CD1c-positive myeloid dendritic cell (primary cell): Measurements from ENCODE around the gene KLF3.
"Not testable (repeated sequence)": the region's sequence is repeated elsewhere in the genome, so short reads cannot be mapped to it uniquely, and the experiment has no call there.

Source experiments
- DNase-seq: peaks from one replicate; pipeline ENCODE4 v3.0.0-alpha.2; 2016; ENCODE audit errors: extremely low spot score

KLF3 gene

GRCh38 chr4:38663801-38664705 is at the start of gene KLF3:
TSS of gene KLF3 (plus strand) at chr4:38664199. CDS start at chr4:38680626, 16,427 bp downstream.
- DNase-seq = no peak

DNA sequence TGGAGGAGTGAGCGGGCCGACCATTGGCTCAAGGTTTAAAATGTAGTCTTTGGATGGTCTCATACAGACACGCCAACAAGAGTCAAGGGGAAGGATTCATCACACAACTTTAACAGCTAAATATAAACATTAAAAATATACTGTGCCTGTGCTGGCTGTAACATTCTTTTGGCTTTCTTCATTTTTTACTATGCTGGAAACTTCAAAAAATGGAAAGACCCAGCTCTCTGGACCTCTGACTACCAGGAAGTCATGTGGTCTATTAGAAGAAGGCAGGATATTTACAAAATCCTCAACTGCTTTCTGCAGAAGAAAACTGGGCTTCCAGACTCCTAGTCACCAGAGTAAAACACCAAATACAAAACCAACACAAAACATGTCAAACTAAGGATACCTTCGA is 49.8 kb upstream of the KLF3 start:
- DNase-seq = no peak

DNA sequence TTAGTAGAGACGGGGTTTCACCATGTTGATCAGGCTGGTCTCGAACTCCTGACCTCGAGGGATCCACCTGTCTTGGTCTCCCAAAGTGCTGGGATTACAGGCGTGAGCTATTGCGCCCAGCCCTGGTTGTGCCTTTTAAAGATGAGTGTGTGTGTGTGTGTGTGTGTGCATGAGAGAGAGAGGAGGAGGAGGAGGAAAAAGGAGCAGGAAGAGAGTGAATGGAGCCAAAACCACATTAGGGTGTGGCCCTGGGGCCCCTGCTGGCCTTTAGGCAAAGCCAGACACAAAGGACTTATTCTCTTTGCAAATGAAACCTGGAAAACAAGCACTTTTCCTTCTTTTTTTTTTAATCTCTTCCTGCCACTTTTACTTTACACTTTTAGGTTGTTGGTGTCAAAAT is 48.2 kb upstream of the KLF3 start:
- no peak for DNase-seq

DNA sequence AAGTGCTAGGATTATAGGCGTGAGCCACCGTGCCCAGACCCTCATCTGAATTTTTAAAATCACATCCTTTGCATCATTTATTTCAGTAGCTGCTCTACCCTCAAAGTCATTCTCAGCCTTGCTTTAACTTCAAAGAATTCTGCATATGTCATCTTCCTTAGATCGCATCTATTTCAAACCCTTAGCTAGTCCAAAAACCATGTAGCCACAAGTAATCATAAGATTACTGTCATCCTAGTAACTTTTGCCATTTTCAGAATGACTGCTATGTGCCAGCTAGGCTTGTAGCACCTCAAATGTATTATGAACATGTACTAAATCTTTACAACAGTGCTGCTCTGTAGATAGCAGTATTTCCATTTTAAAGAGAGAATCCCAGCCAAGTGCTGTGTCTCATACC is 45.5 kb upstream of the KLF3 start:
- DNase-seq = no peak

GRCh38 chr4:38619316-38619715 is 44.7 kb upstream of the KLF3 start:
- DNase-seq = peak; percentile 25

DNA sequence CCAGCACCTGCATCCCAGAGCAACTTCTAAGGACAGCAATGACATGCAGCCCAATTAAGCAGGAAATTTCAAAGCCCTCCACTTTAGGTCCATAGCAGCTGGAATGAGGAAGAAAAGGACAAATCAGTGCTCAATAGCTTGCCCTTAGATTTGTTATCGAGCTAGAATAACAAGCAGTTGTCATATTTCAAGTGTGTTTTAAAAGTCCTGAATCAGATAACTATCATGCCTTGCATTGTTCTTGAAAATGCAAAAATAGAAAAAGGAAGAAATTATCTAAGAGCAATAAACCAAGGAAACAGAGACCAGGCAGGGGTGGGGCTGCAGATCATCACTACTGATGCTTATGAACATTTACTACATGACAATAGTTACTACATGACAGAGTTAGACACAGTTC is 43.9 kb upstream of the KLF3 start:
- no peak for DNase-seq

- DNase-seq = no peak
Measured at GRCh38 chr4:38620527-38621027, 43.4 kb upstream of the KLF3 start.

DNA sequence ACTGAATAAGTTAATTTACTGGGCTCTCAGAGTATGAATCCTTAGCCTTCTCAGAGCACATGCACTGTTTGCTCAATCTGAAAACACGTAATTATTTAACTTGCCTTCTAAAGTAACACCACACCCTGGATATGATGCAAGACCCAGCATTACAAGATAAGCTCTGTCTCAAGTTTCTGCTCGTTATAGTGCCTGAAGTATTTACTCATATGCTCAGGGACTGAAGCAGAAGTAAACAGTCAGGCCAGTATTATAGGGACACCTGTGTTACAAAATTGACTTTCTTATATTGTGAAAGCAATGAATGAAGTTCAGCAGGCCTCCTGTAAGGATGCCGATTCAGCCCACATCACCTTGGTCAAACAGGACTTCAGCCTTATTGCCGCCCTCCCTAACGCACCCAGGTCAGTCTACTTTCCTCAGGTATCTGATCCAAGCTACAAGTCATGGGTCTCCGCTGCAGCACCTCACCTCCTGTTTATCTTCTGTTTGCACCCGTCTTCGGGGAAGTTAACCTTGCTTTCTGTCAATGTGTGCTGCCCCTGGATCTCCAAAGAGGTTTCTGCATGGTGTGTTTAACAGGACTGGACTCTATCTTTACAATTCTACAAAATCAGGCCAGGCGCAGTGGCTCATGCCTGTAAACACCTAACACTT is 42.8 kb upstream of the KLF3 start:
- peak; percentile 72 for DNase-seq

GRCh38 chr4:38621831-38622230 is 42.2 kb upstream of the KLF3 start:
- no peak for DNase-seq

GRCh38 chr4:38622340-38622739 is 41.7 kb upstream of the KLF3 start:
- DNase-seq = not testable (repeated sequence)

DNA sequence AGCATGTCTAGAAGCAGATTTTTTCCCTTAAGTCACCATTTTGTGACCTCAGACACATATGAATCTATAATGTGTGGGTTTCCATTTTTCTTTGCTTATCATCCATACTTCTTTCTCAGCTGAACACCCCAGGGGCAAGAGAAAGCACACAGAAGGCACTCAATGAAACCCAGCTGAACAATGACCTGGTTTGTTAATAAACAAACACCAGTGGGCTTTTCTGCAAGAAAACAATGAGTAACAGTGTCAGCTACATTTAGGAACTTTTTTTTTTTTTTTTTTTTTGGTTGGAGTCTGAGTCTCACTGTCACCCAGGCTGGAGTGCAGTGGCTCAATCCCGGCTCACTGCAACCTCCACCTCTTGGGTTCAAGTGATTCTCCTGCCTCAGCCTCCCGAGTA is 40.7 kb upstream of the KLF3 start:
- no peak for DNase-seq

DNA sequence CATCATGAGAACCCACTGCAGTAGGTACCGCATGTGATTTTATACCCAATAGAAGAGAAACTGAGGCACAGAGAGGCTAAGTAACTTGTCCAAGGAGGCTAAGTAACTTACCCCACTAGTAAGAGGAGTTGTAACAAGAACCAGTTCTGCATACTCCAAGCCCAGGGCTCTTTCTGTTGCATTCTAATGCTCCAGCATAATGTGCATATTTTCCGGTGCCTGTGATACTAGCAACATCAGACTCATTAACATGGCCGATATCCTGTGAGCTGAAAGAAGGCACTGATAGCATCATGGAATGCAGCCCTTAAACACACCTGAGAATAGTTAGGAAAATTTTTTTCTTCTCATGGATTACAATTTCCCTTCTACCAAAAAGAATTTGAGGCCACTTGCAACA is 39.7 kb upstream of the KLF3 start:
- DNase-seq = no peak

- no peak for DNase-seq
Measured at GRCh38 chr4:38625508-38625907, 38.5 kb upstream of the KLF3 start.

GRCh38 chr4:38626901-38627444 is 37.0 kb upstream of the KLF3 start:
- DNase-seq = not testable (repeated sequence)

DNA sequence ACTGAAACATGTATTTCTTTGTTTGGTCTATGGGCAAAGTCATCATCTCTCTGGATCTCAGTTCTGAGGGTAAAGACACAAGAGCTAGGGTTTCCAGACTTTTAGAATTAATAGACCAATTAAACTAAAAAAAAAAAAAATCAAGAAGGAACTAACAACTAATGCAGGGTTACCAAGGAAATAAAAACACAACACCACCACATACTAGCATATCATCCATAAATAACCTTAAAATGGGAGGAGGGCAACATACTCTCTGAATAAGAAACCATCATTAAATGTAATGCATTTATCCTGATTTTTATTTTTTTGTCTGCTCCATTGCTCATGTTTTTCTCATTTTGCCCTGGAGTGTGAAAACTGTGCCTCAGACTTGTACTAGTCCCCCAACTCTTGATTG is 33.5 kb upstream of the KLF3 start:
- DNase-seq = no peak

GRCh38 chr4:38634047-38634759 is 29.8 kb upstream of the KLF3 start:
- no peak for DNase-seq

GRCh38 chr4:38639242-38639641 is 24.8 kb upstream of the KLF3 start:
- no peak for DNase-seq

- no peak for DNase-seq
Measured at GRCh38 chr4:38641811-38642210, 22.2 kb upstream of the KLF3 start.

- DNase-seq = no peak
Measured at GRCh38 chr4:38644201-38644600, 19.8 kb upstream of the KLF3 start.

- DNase-seq = no peak
Measured at GRCh38 chr4:38647101-38647819, 16.7 kb upstream of the KLF3 start.

DNA sequence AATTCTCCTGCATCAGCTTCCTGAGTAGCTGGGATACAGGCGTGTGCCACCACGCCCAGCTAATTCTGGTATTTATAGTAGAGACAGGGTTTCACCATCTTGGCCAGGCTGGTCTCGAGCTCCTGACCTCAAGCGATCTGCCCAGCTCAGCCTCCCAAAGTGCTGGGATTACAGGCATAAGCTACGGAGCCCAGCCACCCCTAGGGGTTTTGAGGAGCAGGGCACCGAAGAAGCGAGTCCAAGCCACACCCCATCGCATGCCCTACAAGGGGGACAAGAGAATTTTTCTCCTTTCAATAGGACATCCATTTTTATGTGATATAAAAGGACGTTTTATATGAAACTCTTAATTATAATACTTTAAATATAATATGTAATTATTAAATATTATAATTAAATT is 13.9 kb upstream of the KLF3 start:
- no peak for DNase-seq
